GM12873 (cell line): ENCODE results near the gene PTS.

ENCODE experiments used
- TF ChIP-seq, protein P1 (sequence below): IDR thresholded peaks from 2 replicates; pipeline ENCODE4 v1.5.1; 2012; ENCODE audit warnings: low read depth, mild to moderate bottlenecking, moderate library complexity, low read length, control low read depth; ENCODE audit not compliant: insufficient read depth; ENCODE audit errors: missing control alignments

The PTS gene

DNA sequence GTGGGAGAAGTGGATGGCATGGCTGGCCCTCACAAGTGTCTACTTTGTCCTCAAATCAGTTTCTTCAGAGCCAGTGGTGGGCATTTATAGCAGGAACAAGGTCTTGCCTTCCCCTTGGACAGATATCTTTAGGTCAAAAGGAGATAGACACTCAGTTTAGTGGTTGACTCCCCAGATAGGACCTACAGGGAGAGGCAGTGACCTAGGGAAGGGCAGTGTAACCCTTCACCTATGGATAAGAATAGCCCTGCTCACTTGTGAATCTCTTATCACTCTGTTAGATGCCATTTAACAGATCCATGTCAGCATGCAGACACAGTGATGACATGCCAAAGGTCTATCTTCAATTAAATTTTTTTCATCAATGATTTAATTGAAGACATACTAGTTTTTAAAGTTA is 39.9 kb upstream of the PTS start:
- TF ChIP-seq, protein P1, sequence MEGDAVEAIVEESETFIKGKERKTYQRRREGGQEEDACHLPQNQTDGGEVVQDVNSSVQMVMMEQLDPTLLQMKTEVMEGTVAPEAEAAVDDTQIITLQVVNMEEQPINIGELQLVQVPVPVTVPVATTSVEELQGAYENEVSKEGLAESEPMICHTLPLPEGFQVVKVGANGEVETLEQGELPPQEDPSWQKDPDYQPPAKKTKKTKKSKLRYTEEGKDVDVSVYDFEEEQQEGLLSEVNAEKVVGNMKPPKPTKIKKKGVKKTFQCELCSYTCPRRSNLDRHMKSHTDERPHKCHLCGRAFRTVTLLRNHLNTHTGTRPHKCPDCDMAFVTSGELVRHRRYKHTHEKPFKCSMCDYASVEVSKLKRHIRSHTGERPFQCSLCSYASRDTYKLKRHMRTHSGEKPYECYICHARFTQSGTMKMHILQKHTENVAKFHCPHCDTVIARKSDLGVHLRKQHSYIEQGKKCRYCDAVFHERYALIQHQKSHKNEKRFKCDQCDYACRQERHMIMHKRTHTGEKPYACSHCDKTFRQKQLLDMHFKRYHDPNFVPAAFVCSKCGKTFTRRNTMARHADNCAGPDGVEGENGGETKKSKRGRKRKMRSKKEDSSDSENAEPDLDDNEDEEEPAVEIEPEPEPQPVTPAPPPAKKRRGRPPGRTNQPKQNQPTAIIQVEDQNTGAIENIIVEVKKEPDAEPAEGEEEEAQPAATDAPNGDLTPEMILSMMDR: no peak

DNA sequence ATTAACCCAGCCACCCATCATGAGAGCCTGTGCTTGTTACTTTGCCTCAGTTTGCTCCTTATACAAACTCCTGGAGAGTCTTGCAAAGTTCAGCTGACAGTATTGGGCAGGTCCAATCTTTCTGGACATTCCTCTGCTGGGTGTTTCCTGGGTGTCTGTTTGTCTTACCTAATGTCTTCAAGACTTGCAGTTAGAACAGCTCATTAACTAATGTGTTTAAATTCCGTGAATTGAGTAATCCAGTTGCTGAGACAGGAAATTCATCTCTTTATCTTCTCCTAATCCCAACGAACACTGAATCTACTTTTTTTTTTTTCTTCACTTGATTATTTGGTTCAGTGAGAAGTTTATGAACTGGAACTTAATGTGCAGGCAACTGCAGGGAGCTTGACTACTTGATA is 30.3 kb upstream of the PTS start:
- TF ChIP-seq, protein P1: no peak

DNA sequence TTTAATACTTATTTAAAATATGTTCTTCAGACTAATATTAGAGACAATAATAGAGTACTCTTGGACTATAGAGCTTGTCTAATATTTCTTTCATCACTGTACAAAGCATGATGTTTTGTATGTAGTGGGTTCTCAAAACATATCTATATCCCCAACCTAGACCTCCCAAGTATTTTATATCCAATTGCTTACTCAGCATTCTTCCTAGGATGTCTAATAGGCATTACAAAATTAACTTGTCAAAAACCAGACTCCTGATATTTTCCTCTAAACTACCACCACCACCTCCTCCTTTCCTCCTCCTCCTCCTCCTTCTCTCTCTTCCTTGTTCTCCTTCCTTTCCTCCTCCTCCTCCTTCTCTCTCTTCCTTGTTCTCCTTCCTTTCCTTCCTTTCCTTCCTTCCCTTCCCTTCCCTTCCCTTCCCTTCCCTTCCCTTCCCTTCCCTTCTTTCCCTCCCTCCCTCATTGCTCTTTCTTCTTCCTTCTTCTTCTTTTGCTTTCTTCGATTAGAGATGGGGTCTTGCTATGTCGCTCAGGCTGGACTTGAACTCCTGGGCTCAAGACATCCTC is 29.6 kb upstream of the PTS start:
- TF ChIP-seq, protein P1: no peak

DNA sequence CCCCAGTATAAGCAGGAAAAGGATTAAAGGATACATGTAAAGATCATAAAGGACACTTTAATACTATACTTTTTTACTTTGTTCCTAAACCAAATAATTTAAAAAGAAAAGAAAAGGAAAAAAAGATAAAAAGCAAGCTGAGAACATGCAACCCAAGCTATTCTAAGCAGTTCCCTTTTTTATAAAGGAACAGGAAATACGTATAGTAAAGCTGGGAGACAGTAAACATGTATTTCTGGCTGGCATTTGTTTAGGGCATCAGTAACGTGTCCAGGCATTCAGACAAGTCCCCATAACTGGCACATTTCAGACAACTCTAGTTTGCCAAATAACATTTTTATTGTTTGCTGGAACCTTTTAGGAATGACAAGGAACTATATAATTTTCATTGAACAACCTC is 26.0 kb upstream of the PTS start:
- TF ChIP-seq, protein P1: no peak

DNA sequence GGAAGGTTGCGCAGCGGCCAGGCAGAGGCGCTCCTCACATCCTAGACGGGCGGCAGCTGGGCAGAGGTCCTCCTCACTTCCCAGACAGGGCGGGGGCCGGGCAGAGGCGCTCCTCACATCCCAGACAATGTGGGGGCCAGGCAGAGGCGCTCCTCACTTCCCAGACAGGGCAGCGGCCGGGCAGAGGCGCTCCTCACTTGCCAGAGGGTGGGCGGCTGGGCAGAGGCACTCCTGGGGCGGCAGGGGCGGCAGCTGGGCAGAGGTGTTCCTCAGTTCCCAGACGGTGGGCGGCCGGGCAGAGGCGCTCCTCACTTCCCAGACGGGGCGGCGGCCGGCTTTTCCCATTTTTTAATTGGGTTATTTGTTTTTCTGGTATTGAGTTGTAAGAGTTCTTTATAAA is 20.2 kb upstream of the PTS start:
- TF ChIP-seq, protein P1: no peak

DNA sequence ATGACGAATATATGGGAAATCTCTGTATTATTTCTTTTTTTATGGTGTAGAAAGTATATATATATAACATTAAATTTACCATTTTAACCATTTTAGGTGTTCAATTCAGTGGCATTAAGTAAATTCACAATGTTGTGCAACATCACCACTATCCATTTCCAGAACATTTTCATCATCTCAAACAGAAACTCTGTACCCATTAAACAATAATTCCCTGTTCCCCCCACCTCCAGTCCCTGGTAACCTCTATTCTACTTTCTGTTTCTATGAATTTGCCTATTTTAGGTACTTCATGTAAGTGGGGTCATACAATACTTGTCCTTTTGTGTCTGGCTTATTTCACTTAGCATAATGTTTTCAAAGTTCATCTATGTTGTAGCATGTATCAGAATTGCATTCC is 15.3 kb upstream of the PTS start:
- TF ChIP-seq, protein P1: no peak

DNA sequence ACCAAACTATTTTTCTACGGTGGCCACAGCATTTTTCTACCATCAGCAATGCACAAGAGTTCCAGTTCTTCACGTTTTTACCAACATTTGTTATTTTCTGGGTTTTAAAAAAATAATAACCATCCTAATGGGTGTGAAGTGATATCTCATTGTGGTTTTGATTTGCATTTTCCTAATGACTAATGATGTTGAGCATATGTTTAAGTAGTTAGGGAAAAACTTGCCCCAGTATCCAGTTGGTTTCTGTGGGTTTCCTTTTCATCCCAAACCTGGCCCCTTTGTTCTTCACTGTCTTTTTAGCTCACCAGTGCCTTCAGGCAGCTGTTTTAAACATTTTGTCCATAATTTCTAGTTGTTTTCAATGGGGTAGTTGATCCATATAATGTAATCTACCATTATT is 14.7 kb upstream of the PTS start:
- TF ChIP-seq, protein P1: no peak
